Measurements from ENCODE around the gene UBAP1.

DNA sequence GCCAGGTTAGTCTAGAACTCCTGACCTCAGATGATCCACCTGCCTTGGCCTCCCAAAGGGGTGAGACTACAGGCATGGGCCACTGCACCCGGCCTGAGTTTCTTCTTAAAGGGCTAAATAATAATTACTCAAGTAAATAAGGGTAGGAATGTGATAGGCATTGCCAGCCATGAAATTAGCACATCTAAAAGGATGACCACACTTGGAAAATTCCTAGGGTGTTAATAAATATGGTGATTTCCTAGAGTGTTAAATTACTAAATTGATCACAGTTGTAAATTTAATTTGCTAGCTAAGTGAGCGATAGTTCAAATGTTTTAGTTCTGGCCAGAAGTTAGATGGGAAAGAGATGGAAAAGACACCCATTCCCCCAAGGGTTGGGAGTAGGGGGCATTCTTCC is 53.4 kb downstream of the UBAP1 start:
- TF ChIP-seq EZH2 (optimal IDR thresholded peaks at IDR 0.05; ENCODE audit: low read depth, low read length): no peak
- TF ChIP-seq, protein P1, sequence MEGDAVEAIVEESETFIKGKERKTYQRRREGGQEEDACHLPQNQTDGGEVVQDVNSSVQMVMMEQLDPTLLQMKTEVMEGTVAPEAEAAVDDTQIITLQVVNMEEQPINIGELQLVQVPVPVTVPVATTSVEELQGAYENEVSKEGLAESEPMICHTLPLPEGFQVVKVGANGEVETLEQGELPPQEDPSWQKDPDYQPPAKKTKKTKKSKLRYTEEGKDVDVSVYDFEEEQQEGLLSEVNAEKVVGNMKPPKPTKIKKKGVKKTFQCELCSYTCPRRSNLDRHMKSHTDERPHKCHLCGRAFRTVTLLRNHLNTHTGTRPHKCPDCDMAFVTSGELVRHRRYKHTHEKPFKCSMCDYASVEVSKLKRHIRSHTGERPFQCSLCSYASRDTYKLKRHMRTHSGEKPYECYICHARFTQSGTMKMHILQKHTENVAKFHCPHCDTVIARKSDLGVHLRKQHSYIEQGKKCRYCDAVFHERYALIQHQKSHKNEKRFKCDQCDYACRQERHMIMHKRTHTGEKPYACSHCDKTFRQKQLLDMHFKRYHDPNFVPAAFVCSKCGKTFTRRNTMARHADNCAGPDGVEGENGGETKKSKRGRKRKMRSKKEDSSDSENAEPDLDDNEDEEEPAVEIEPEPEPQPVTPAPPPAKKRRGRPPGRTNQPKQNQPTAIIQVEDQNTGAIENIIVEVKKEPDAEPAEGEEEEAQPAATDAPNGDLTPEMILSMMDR (IDR thresholded peaks at IDR 0.05; ENCODE audit: low read length): no peak
